SU-DHL-6 (cell line): Measurements from ENCODE around the gene ZBTB8B.

ENCODE experiments used
- CTCF ChIP-seq: fragments of 200-600 bp; sonication (generic); IDR thresholded peaks from one replicate; pipeline ENCODE4 v1.5.1; 2017; ENCODE audit warnings: antibody characterized with exemption, mild to moderate bottlenecking, low read length, moderate library complexity; ENCODE audit not compliant: insufficient read depth, poor library complexity, severe bottlenecking
- EZH2phosphoT487 ChIP-seq: fragments of 200-600 bp; sonication (generic), shearing (Covaris generic); conservative IDR thresholded peaks from 2 replicates; pipeline ENCODE4 v1.6.1; 2018; ENCODE audit warnings: mild to moderate bottlenecking, antibody characterized with exemption, low read length, moderate library complexity, mixed read lengths

- TF ChIP-seq CTCF (no peak), EZH2phosphoT487 (no peak)
These were observed 30.0 kb downstream of the ZBTB8B start for GRCh38 chr1:32494711-32495337.
